Measurements from ENCODE around the gene SLC25A29. TPM values are rescaled to one million over a fixed set of nuclear protein-coding genes. Genes with fewer than 3 reads are reported as not detected.
A peak's percentile ranks its signal among the peaks of the same experiment; 100 is the strongest.

Gene SLC25A29
- total and polyA plus RNA-seq, 2 of the 13 experiments (the other 11 are each of a cell fraction or from before 2014, with no cell fraction given), result 12.2 to 17.2 TPM

GRCh38 chr14:100268591-100269207, 37.5 kb downstream of the SLC25A29 start:
- Histone ChIP-seq H2AFZ (ENCODE audit: low read length) (no peak overlapping the region), H3K9ac (ENCODE audit: insufficient read depth, low read depth, low read length) (no peak overlapping the region), H3K4me1 (ENCODE audit: insufficient read depth, low read length) (peaks cover 59% of the 10 kb centered on the region), H3K27me3 (ENCODE audit: control insufficient read depth in 1 of 2, insufficient read depth in 2 of 2, low read length in 2 of 2) (no peaks in the 10 kb centered on the region), H3K4me3 (replicated peaks in 1 of 3; ENCODE audit: insufficient read depth in 1 of 3, low read depth in 2 of 3, low read length in 3 of 3) (no peak overlapping the region), H3K9me3 (ENCODE audit: low read length) (no peaks in the 10 kb centered on the region), H3K36me3 (replicated peaks in 1 of 2; ENCODE audit: control insufficient read depth in 1 of 2, insufficient read depth in 2 of 2, low read length in 2 of 2) (peaks cover 8 to 38% of the 10 kb centered on the region in 2 experiments), H3K79me2 (ENCODE audit: insufficient read depth, low read length) (peaks cover 78% of the 10 kb centered on the region), H4K20me1 (ENCODE audit: insufficient read depth, low read length) (peaks cover 67% of the 10 kb centered on the region), H3K4me2 (ENCODE audit: low read depth, low read length) (no peak overlapping the region), H3K27ac (ENCODE audit: extremely low read length, insufficient read depth, low read length) (peak overlapping the region; percentile 34)
- ChIA-PET CTCF (ENCODE audit: low intra/inter-chr PET ratio, low total read pairs) (no interaction called here), POLR2A (interaction anchor here (1.0 kb wide), 1 partner anchor 54 kb away, joined by 4 read pairs; no protein-coding TSS in a partner anchor)
- TF ChIP-seq ZNF775 (CRISPR knock-in tag; IDR thresholded peaks at IDR 0.05; ENCODE audit: borderline replicate concordance), result no peak
- no peak for TF ChIP-seq MBNL3 (CRISPR knock-in tag; conservative IDR thresholded peaks at IDR 0.05)
- TF ChIP-seq ZFAT (CRISPR knock-in tag; conservative IDR thresholded peaks at IDR 0.05), result no peak
- TF ChIP-seq ZNF710 (CRISPR knock-in tag; IDR thresholded peaks at IDR 0.05; ENCODE audit: borderline replicate concordance), result no peak
- TF ChIP-seq KDM5B (CRISPR knock-in tag; IDR thresholded peaks at IDR 0.05; ENCODE audit: borderline replicate concordance), result no peak
- TF ChIP-seq RBM22 (optimal IDR thresholded peaks at IDR 0.05; ENCODE audit: low read length), result peak; percentile 27
- DNase-seq (ENCODE audit: low spot score), result peak; percentile 41
- BruUV-seq (replicated peaks), result no TSS peak
- in situ Hi-C loops (cut with HindIII; ENCODE audit: extremely low pct_ligation_motif_present, low pct_unique_long_range_greater_than_20kb), result no loop called here
- 68% methylated on average over 7 of the region's 7 CpGs for WGBS (ENCODE audit: low lambda C conversion rate)
- ATAC-seq, result 0 out of 3 replicates have a peak, but pooled peaks have one; percentile 33
- FAIRE-seq, result no peak
- intact Hi-C loops (cut with micrococcal nuclease; ENCODE audit: unreplicated experiment), result no loop called here
